Fibroblast of lung (primary cell): ENCODE data around the gene SPAG8. TPM values are rescaled to one million over a fixed set of nuclear protein-coding genes. Genes with fewer than 3 reads are reported as not detected.

Experiments
- DNase-seq, 2 donors: peaks; one replicate each; pipeline versions ENCODE4 v3.0.0 to v3.0.0-alpha.2; 2010; ENCODE audit warnings: low read depth in 2 of 2
- H2AFZ ChIP-seq: 2 replicates; pipeline ENCODE4 v1.5.1; 2012; ENCODE audit warnings: low read length, control low read depth, inconsistent platforms
- H3K27ac ChIP-seq: 2 replicates; pipeline ENCODE4 v1.5.1; 2011; ENCODE audit warnings: low read length, control low read depth; ENCODE audit not compliant: insufficient read depth
- H3K27me3 ChIP-seq: 2 replicates; pipeline ENCODE4 v1.5.1; 2011; ENCODE audit warnings: mild to moderate bottlenecking, low read length; ENCODE audit not compliant: control insufficient read depth, insufficient read depth
- H3K36me3 ChIP-seq: 2 replicates; pipeline ENCODE4 v1.5.1; 2011; ENCODE audit warnings: low read length; ENCODE audit not compliant: control insufficient read depth, insufficient read depth
- H3K4me1 ChIP-seq: 2 replicates; pipeline ENCODE4 v1.5.1; 2011; ENCODE audit warnings: low read length; ENCODE audit not compliant: control insufficient read depth, insufficient read depth; ENCODE audit errors: extremely low read depth
- H3K4me2 ChIP-seq: 2 replicates; pipeline ENCODE4 v1.5.1; 2011; ENCODE audit warnings: low read length, control low read depth; ENCODE audit not compliant: insufficient read depth; ENCODE audit errors: extremely low read depth
- H3K4me3 ChIP-seq, 4 experiments: fragments of 200-600 bp in 1 of 4; sonication (generic) in 1 of 4; replicated peaks in 1 of 4; 2 replicates each; pipeline ENCODE4 v1.5.1; 2011 to 2016; ENCODE audit warnings: low read length in 4 of 4, low read depth in 3 of 4, mild to moderate bottlenecking in 3 of 4, control low read depth in 2 of 4, inconsistent platforms in 1 of 4, mixed read lengths in 1 of 4; ENCODE audit not compliant: insufficient read depth in 1 of 4; ENCODE audit errors: control extremely low read depth in 1 of 4
- H3K79me2 ChIP-seq: 2 replicates; pipeline ENCODE4 v1.5.1; 2012; ENCODE audit warnings: mild to moderate bottlenecking, low read length, inconsistent platforms; ENCODE audit not compliant: control insufficient read depth, insufficient read depth
- H3K9ac ChIP-seq: 2 replicates; pipeline ENCODE4 v1.5.1; 2011; ENCODE audit warnings: mild to moderate bottlenecking, low read length, control low read depth; ENCODE audit not compliant: insufficient read depth
- H3K9me3 ChIP-seq: 2 replicates; pipeline ENCODE4 v1.5.1; 2012; ENCODE audit warnings: low read depth, low read length; ENCODE audit not compliant: control insufficient read depth, insufficient read depth
- H4K20me1 ChIP-seq: 2 replicates; pipeline ENCODE4 v1.5.1; 2011; ENCODE audit warnings: low read length; ENCODE audit not compliant: control insufficient read depth, insufficient read depth; ENCODE audit errors: extremely low read depth
- CTCF ChIP-seq, 2 donors: IDR thresholded peaks in 1 of 2; conservative IDR thresholded peaks in 1 of 2; 1 replicate in 1 of 2; 2 replicates in 1 of 2; pipeline ENCODE4 v1.5.1; 2011 to 2012; ENCODE audit warnings: low read length in 2 of 2, control low read depth in 1 of 2, inconsistent platforms in 1 of 2, low read depth in 1 of 2, mild to moderate bottlenecking in 1 of 2
- EZH2 ChIP-seq: IDR thresholded peaks from 2 replicates; pipeline ENCODE4 v1.5.1; 2012; ENCODE audit warnings: low read length, control low read depth, mild to moderate bottlenecking; ENCODE audit errors: missing control alignments
- polyA plus RNA-seq, 2 donors: library from polyadenylated mRNA; depleted of rRNA in 1 of 2; stranded (reverse) in 1 of 2; unstranded in 1 of 2; fragments of >200 nt; gene quantifications; 2 replicates each; pipeline ENCODE4 v1.2.1, GENCODE V29; 2011 to 2012; ENCODE audit warnings: missing spikeins in 1 of 2
- total RNA-seq: library from RNA; depleted of rRNA; stranded (reverse); fragments of >200 nt; gene quantifications from 2 replicates; pipeline ENCODE4 v1.2.1, GENCODE V29; 2014

Gene SPAG8
- total and polyA plus RNA-seq, 2 donors (not counting 1 experiment from before 2014, with no cell fraction given) = 0.64 to 1.3 TPM

- TF ChIP-seq EZH2 (no peak), CTCF (conservative IDR thresholded peaks at IDR 0.05 in 1 of 2, IDR thresholded peaks at IDR 0.05 in 1 of 2; ENCODE audit: low read depth in 1 of 2, low read length in 2 of 2) (no peak)
Observed at GRCh38 chr9:35852267-35852815, 40.3 kb upstream of the SPAG8 start.

GRCh38 chr9:35847792-35848572 lies 35.9 kb upstream of the SPAG8 start:
- Histone ChIP-seq H3K9ac (no peak overlapping the region), H3K4me2 (peak overlapping the region; percentile 63), H3K4me3 (no peak overlapping the region), H3K27me3 (no peaks in the 10 kb centered on the region), H2AFZ (no peak overlapping the region), H3K4me1 (peaks cover 18% of the 10 kb centered on the region), H3K79me2 (no peaks in the 10 kb centered on the region), H3K36me3 (peaks cover 1% of the 10 kb centered on the region), H4K20me1 (no peaks in the 10 kb centered on the region), H3K27ac (peak overlapping the region; percentile 46), H3K9me3 (no peaks in the 10 kb centered on the region)
- TF ChIP-seq EZH2 (no peak), CTCF (conservative IDR thresholded peaks at IDR 0.05 in 1 of 2, IDR thresholded peaks at IDR 0.05 in 1 of 2; ENCODE audit: low read depth in 1 of 2, low read length in 2 of 2) (no peak)
- peak; percentile 75 to 96 for DNase-seq

More at GRCh38 chr9:35852267-35852815, 40.3 kb upstream of the SPAG8 start:
- Histone ChIP-seq H3K4me2 (no peak overlapping the region), H4K20me1 (no peaks in the 10 kb centered on the region), H3K79me2 (no peaks in the 10 kb centered on the region), H3K9me3 (no peaks in the 10 kb centered on the region), H3K27me3 (no peaks in the 10 kb centered on the region), H3K4me1 (peaks cover 7% of the 10 kb centered on the region), H2AFZ (no peak overlapping the region), H3K27ac (no peak overlapping the region), H3K9ac (no peak overlapping the region), H3K36me3 (no peaks in the 10 kb centered on the region), H3K4me3 (no peak overlapping the region)
- no peak for DNase-seq

GRCh38 chr9:35845824-35846771 lies 34.0 kb upstream of the SPAG8 start:
- Histone ChIP-seq H3K36me3 (peaks cover 1% of the 10 kb centered on the region), H2AFZ (no peak overlapping the region), H3K4me3 (no peak overlapping the region), H3K4me2 (no peak overlapping the region), H3K9me3 (no peaks in the 10 kb centered on the region), H3K9ac (no peak overlapping the region), H3K27me3 (no peaks in the 10 kb centered on the region), H3K27ac (no peak overlapping the region), H3K79me2 (no peaks in the 10 kb centered on the region), H4K20me1 (no peaks in the 10 kb centered on the region), H3K4me1 (peaks cover 18% of the 10 kb centered on the region)
- TF ChIP-seq EZH2 (no peak), CTCF (conservative IDR thresholded peaks at IDR 0.05 in 1 of 2, IDR thresholded peaks at IDR 0.05 in 1 of 2; ENCODE audit: low read depth in 1 of 2, low read length in 2 of 2) (no peak)
- DNase-seq = no peak
